HG02623 (cell line): ENCODE results near the gene HEMK1.

ENCODE experiments used
- ATAC-seq: cut with Tn5 transposase; IDR thresholded peaks from one replicate; pipeline ENCODE4 v1.9.1; 2021; ENCODE audit warnings: moderate library complexity; ENCODE audit not compliant: unreplicated experiment

HEMK1 gene

DNA sequence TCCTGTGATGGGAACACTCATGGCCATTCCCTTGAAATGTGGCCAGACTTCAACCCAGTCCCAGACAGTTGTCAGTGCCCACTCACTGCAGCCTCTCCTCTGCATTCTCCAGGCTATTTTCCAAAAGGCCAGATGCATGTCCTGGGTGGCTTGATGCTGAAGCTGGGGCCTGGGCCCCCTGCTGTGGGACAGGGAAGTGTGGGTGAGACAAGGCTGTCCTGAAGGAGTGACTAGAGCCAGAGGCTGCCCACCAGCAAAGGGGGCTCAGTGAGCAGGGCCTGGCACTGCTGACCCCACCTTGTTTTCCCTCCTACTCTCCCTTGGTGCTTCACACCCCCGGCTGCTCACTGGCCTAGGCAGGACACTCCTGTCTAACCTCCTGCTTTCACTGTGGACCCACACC, 30.4 kb downstream of the HEMK1 start:
- no peak for ATAC-seq

- no peak for ATAC-seq
Observed at GRCh38 chr3:50600141-50600753, 30.9 kb downstream of the HEMK1 start.

DNA sequence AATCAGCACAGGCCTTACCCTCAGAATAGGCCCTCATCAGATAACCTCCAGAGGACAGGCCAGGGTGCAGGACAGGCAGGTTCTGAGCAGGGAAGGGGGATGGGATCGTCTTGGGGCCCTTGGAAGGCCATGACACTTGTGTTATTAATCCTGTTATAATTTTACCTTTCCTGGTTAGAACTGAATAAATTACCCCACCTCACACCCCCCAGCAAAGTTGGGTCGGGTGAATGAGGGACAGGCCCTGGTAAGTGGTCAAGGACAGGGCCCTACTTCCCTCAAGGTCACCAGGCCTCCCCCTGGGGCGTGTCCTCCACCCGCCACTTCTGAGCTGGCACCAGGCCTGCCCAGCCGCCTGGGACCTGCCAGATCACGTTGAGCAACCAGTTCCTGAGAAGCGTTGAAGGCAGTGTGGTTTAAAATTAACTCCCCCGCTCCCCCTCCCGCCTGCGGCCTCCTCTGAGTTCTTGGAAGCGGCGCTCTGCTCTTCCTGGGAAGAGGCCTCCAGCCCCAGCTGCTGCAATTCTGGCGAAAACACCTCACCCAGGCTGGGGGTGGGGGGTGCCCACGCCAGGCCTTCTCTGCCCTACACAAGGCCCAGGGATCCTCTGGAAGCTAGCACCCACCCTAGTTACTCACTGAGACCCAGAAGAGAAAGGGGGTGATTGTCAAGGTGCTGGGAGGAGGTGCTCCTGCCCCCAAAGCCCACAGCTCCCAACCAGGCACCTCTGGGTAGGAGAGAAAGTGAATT, 31.7 kb downstream of the HEMK1 start:
- peak; percentile 49 for ATAC-seq

GRCh38 chr3:50602595-50603191, 33.4 kb downstream of the HEMK1 start:
- no peak for ATAC-seq

- ATAC-seq, result no peak
Observed at GRCh38 chr3:50603261-50604109, 34.2 kb downstream of the HEMK1 start.

- no peak for ATAC-seq
Observed at GRCh38 chr3:50604110-50604621, 34.8 kb downstream of the HEMK1 start.

- no peak for ATAC-seq
Observed at GRCh38 chr3:50604628-50605588, 35.6 kb downstream of the HEMK1 start.

DNA sequence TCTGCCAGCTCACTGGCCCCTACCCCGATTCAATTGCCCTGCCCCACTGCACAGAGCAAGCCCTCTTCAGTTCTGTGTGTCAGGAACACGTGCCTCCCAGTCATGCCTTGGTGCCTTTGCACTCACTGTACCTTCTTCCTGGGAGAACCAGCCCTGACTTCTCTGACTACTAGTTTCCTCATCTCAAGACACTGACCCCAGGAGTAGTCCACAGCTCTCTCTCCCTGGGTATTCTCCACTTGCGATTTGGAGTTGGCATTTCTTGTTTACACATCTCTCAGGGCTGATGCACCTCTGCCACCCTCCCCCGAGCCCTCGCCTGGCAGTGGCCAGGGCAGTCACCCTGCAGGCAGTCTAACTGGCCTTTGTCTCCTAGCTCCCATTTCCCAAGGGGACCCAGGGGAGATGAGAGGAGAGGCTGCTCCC, 36.6 kb downstream of the HEMK1 start:
- ATAC-seq, result no peak

GRCh38 chr3:50606596-50606995, 37.3 kb downstream of the HEMK1 start:
- no peak for ATAC-seq

DNA sequence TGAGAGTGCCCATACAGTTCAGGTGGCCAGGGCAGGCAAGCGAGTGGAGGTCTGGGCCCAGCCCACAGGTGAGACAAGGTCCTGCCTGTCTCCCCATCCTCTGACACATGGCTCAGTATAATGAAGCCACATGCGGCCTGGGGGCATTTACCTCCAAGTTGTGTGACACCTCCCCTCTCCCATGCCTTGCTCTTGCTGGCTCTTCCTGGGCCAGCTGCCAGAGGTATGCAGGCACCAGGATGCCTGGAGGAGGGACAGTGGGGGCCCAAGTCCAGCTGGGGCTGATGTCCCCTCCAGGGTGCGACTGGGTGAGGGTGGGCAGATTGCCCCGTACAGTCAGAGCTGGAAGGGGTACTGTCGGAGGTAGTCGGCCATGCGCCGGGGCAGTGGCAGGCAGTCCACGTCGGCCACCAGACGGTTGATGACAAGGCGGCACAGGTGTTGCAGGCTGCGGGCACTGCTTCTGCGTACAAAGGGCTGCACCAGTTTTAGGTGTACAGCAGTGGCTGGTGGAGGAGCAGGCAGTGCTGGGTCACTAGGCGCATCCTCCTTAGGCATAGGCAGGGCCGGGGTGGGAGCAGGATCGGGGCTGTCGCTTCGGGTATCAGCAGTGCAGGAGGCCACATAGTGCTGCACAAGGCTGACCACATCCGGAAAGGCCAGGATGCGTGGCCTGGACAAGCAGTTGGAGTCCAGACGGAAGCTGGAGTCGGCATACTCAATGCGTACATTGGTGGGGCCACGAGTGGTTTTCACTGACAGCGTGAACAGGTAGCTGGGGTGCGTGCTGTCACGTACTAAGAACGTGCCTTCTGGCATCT, 38.2 kb downstream of the HEMK1 start:
- ATAC-seq, result no peak

DNA sequence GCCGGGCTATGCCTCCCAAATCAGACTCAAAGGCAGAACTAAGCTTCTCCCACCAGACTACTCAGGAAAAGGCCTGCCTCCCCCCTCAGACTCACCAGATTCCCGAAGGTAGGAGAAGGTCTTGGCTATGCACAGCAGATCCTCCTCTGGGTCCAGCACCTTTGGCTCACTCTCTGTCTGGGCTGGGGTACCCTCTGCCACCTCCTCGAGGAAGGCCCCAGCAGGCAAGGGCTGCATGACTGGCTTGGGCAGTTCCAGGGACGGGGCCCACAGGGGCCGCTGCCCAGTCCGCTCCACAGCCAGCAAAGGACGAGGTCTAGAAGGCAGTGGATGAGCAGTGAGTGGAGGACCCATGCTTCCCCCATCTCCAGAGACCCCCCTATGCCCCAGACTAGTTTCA, 39.0 kb downstream of the HEMK1 start:
- ATAC-seq, result no peak

DNA sequence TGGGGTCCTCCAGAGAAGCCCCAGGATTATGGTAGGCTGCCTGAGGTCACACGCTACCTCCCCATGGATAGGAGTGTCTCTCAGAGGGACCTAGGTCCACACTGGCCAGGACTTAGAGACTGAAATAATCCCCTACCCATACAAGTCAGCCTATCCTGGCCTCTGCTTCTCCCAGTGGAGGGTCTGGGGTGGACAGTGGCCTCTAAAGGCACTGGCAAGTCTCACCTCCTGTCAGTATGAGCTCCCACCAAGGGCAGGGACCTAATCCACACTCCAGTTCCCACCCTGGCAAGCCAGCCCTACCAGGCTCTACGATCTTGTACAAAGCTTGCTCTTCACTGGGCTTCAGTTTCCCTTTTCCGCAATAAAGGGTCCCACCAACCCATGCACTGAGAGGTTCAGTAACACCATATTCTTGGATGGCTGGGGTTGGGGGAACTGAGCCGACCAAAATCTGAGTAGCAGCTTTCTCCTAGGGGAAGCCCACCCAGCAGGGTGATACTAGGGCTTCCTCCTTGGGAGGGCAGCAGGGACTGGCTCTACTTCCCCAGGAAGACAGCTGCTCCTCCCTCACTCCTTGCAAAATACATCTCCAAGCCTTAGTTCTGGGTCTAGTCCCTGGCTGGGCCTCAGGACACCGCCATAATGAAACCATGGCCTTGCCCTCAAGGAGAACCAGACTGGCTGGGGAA, 39.9 kb downstream of the HEMK1 start:
- no peak for ATAC-seq

DNA sequence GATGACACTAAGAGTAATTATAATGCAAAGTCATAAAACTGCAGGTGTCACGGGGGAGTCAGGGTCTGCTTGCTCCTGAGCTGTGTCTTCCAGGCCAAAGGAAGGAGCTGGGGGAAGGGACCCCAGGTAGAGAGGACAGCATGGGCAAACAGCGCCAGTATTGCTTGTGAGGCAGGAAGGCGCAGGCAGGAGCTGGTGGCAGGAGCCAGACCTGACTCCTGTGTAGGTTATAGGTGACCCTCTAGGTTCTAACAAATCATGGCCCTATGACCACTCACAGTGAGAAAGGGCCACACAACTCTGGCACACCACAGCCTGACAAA, 40.4 kb downstream of the HEMK1 start:
- no peak for ATAC-seq

DNA sequence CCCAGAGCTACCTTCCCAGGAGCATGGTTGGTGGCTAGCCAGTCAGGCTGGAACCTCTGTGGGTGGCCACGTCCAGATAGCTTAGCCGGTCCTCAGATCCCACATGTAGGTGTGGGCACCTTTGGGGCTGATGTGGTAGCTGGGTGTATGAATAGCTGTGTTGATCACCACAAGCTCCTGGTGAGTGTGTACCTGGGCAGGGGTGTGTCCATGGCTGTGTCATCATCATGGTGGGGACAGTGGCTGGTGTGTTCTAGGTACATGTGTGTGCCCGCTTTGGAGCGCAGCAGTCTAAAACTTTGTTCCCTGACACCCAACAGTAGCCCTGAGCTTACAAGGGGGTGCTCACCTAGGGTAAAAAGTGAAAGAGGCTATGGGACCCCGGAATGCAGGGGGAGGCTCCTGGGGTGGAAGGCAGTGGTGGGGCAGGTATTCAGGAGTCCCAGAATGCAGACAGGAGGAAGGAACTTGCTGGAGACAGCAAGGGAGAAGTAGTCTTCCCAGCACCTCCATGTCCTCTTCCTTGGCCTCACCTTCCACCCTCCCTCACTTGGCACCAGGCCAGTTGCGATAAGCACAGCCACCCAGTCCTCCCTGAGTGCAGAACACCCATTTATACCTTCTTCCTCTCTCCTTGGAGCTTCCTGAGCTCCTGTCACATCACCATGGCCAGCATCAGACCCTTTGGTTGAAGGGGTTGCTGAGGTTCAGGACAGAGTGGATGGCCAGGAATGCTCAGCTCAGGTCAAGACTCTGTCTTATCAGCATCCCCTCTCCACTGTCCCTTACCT, 41.1 kb downstream of the HEMK1 start:
- ATAC-seq, result no peak

DNA sequence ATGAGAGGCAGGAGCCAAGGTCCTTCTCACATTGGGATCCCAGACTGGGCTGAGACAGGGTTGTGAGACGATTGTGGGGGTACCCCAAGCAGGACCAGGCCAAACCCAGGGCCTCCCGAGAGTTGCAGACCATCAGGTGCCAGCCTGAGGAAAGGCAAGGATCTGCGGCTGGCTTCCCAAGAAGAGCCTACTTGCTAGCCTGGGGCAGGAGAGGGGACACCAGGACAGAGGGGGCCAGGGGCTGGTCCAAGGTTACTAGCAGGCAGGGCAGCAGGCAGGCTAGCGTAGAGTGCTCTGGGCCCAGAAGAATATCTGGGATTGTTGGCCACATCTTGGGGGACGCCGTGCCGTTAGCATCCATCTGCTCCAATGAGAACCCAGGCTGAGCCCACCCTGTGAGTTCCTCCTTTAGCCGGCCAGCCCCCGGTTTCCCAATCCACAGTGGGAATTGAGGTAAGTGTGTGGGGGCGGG, 41.7 kb downstream of the HEMK1 start:
- ATAC-seq, result no peak

- peak; percentile 63 for ATAC-seq
Observed at GRCh38 chr3:50611464-50612233, 42.3 kb downstream of the HEMK1 start, which contains the start of gene CISH. Gene CISH (minus strand): TSS chr3:50611774. CDS start chr3:50611650, 124 bp downstream.
